Testis (tissue), 3 donors: ENCODE measurements around the gene REPS2. TPM values are rescaled to one million over a fixed set of nuclear protein-coding genes. Genes with fewer than 3 reads are reported as not detected.

ENCODE experiments used
- DNase-seq: peaks from one replicate; pipeline ENCODE4 v3.0.0-alpha.2; 2019
- H3K27ac ChIP-seq, 2 donors: fragments of 200-600 bp; sonication (generic); one replicate each; pipeline ENCODE4 v1.5.1; 2019
- H3K27me3 ChIP-seq: fragments of 200-600 bp; sonication (generic); one replicate; pipeline ENCODE4 v1.5.1; 2019
- H3K36me3 ChIP-seq: fragments of 200-600 bp; sonication (generic); one replicate; pipeline ENCODE4 v1.5.1; 2017; ENCODE audit warnings: low read depth; ENCODE audit errors: missing control alignments
- H3K4me1 ChIP-seq: fragments of 200-600 bp; sonication (generic); one replicate; pipeline ENCODE4 v1.5.1; 2019
- H3K4me3 ChIP-seq, 2 donors: fragments of 200-600 bp; sonication (generic); one replicate each; pipeline ENCODE4 v1.5.1; 2017 to 2019
- H3K9me3 ChIP-seq: fragments of 200-600 bp; sonication (generic); one replicate; pipeline ENCODE4 v1.5.1; 2017
- POLR2A ChIP-seq: fragments of 450-650 bp; IDR thresholded peaks from one replicate; pipeline ENCODE4 v1.6.1; 2017; ENCODE audit warnings: antibody characterized with exemption, mild to moderate bottlenecking, moderate library complexity
- WGBS, 2 donors: methylation state at CpG; one replicate each; pipeline ENCODE4 v1.1.5; 2018; 5-methylcytosine and 5-hydroxymethylcytosine counted together
- intact Hi-C: fragments of 100-400 bp; cut with DNase I; formaldehyde crosslinking; loops from one replicate; pipeline ENCODE4 v1.15.1; 2023; ENCODE audit warnings: low total_unique reads
- polyA plus RNA-seq: library from polyadenylated mRNA; stranded (reverse); fragments of 350-450 nt; fragmentation: Illumina TruSeq; extraction: RNeasy Lipid Tissue Mini Kit (QIAGEN cat#74804); gene quantifications from one replicate; pipeline ENCODE4 v1.2.3, GENCODE V29; 2014; ENCODE audit warnings: low read depth, low replicate concordance; ENCODE audit not compliant: insufficient read depth
- total RNA-seq, 2 donors: library from RNA; depleted of rRNA; stranded (reverse); fragments of >200 nt; gene quantifications; one replicate each; pipeline ENCODE4 v1.2.3, GENCODE V29; 2016
- TF ChIP-seq, protein P1 (sequence below), 3 experiments: fragments of 450-650 bp in 2 of 3; fragments of 200-600 bp in 1 of 3; sonication (generic) in 1 of 3; IDR thresholded peaks; one replicate each; pipeline ENCODE4 v1.5.1; 2016 to 2019; ENCODE audit warnings: antibody characterized with exemption in 3 of 3, mild to moderate bottlenecking in 2 of 3, moderate library complexity in 1 of 3

The REPS2 gene
- total and polyA plus RNA-seq, 3 donors from 2014 or later, result 6.7 to 19.6 (median 13.2) TPM

- intact Hi-C loops, result no loop called here
- no peak for DNase-seq
- H3K27me3 ChIP-seq, result no peaks in the 10 kb centered on the region
- H3K4me3 ChIP-seq, result no peak overlapping the region
- H3K9me3 ChIP-seq, result no peaks in the 10 kb centered on the region
- 87 to 91% methylated on average over 4 of the region's 4 CpGs for WGBS, 2 donors
- no peaks in the 10 kb centered on the region for H3K36me3 ChIP-seq
- no peaks in the 10 kb centered on the region for H3K4me1 ChIP-seq
- no peak for TF ChIP-seq POLR2A
- TF ChIP-seq, protein P1, sequence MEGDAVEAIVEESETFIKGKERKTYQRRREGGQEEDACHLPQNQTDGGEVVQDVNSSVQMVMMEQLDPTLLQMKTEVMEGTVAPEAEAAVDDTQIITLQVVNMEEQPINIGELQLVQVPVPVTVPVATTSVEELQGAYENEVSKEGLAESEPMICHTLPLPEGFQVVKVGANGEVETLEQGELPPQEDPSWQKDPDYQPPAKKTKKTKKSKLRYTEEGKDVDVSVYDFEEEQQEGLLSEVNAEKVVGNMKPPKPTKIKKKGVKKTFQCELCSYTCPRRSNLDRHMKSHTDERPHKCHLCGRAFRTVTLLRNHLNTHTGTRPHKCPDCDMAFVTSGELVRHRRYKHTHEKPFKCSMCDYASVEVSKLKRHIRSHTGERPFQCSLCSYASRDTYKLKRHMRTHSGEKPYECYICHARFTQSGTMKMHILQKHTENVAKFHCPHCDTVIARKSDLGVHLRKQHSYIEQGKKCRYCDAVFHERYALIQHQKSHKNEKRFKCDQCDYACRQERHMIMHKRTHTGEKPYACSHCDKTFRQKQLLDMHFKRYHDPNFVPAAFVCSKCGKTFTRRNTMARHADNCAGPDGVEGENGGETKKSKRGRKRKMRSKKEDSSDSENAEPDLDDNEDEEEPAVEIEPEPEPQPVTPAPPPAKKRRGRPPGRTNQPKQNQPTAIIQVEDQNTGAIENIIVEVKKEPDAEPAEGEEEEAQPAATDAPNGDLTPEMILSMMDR (IDR thresholded peaks at IDR 0.05), result no peak
- no peak overlapping the region for H3K27ac ChIP-seq
Observed at GRCh38 chrX:17104433-17104832, 158.0 kb downstream of the REPS2 start.

- intact Hi-C loops, result no loop called here
- Histone ChIP-seq H3K4me3 (no peak overlapping the region), H3K27ac (no peak overlapping the region), H3K9me3 (no peaks in the 10 kb centered on the region), H3K27me3 (no peaks in the 10 kb centered on the region), H3K4me1 (no peaks in the 10 kb centered on the region), H3K36me3 (no peaks in the 10 kb centered on the region)
- WGBS, 2 donors, result 79 to 86% methylated on average over 6 of the region's 6 CpGs
- TF ChIP-seq POLR2A, result no peak
- TF ChIP-seq, protein P1 (IDR thresholded peaks at IDR 0.05), result no peak
- DNase-seq, result no peak
Observed at GRCh38 chrX:17120816-17121215, 174.4 kb downstream of the REPS2 start.

DNA sequence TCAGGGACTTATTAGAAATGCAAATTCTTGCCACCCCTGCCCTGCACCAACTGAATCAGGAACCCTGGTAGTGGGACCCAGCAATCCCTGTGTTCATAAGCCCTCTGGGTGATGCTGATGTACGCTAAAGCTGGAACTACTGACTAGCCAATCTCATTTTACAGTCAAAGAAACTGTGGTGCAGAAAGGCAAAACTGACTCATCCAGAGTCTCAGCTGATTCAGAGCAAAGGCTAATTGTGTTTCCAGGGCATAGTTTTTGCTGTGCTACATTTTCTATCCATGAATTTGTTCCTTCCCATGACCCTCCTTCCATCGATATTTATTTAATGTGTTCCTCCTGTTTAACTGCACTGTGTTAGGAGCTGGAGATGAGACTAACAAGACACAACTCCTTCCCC, 207.5 kb downstream of the REPS2 start:
- 92 to 95% methylated on average over 2 of the region's 2 CpGs for WGBS, 2 donors
- intact Hi-C loops, result no loop called here

GRCh38 chrX:17160975-17161374, 214.5 kb downstream of the REPS2 start:
- DNase-seq, result no peak
- 81 to 90% methylated on average over 1 of the region's 1 CpG for WGBS, 2 donors

More for the DNA sequence above, 207.5 kb downstream of the REPS2 start:
- H3K9me3 ChIP-seq, result no peaks in the 10 kb centered on the region
- H3K36me3 ChIP-seq, result no peaks in the 10 kb centered on the region
- H3K27me3 ChIP-seq, result no peaks in the 10 kb centered on the region
- no peak overlapping the region for H3K4me3 ChIP-seq
- no peak for TF ChIP-seq POLR2A
- TF ChIP-seq, protein P1 (IDR thresholded peaks at IDR 0.05), result no peak
- no peak for DNase-seq
- no peak overlapping the region for H3K27ac ChIP-seq
- H3K4me1 ChIP-seq, result no peaks in the 10 kb centered on the region

DNA sequence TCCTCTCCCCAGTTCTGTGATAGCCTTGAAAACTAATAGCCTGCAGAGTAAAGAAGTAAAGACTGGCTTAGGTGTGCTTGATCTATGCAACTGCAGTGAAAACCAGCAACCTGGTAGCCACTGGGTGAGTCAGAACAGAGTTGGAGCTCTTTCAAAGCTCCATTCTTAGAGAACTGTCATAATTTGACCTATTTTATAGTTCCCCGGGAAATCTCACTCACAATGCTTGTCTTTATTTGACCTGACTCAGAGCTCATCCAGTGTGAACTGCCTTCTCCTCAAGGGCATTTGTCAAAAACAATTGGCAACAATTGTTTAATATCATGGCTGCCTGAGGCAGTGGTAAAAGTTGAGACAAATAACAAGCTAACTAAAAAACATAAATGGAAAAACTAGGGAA, 215.5 kb downstream of the REPS2 start:
- Histone ChIP-seq H3K4me3 (no peak overlapping the region), H3K27me3 (no peaks in the 10 kb centered on the region), H3K9me3 (no peaks in the 10 kb centered on the region), H3K36me3 (no peaks in the 10 kb centered on the region), H3K4me1 (no peaks in the 10 kb centered on the region), H3K27ac (no peak overlapping the region)
- TF ChIP-seq, protein P1 (IDR thresholded peaks at IDR 0.05), result no peak
- TF ChIP-seq POLR2A, result no peak
- WGBS, 2 donors, result 61 to 82% methylated on average over 1 of the region's 1 CpG
- DNase-seq, result no peak
- intact Hi-C loops, result no loop called here

More at GRCh38 chrX:17160975-17161374, 214.5 kb downstream of the REPS2 start:
- H3K4me3 ChIP-seq, result no peak overlapping the region
- H3K9me3 ChIP-seq, result no peaks in the 10 kb centered on the region
- H3K27me3 ChIP-seq, result no peaks in the 10 kb centered on the region
- no peak overlapping the region for H3K27ac ChIP-seq
- H3K4me1 ChIP-seq, result no peaks in the 10 kb centered on the region
- TF ChIP-seq POLR2A, result no peak
- TF ChIP-seq, protein P1 (IDR thresholded peaks at IDR 0.05), result no peak
- H3K36me3 ChIP-seq, result no peaks in the 10 kb centered on the region
- intact Hi-C loops, result no loop called here
